HPDE6-E6E7 (cell line): Measurements from ENCODE around the gene GAB2.
A peak's percentile ranks its signal among the peaks of the same experiment; 100 is the strongest.
"Not testable (repeated sequence)": the region's sequence is repeated elsewhere in the genome, so short reads cannot be mapped to it uniquely, and the experiment has no call there.

Experiments used
- DNase-seq: peaks from one replicate; pipeline ENCODE4 v3.0.0; 2011; ENCODE audit warnings: missing footprints; ENCODE audit errors: extremely low spot score

Gene GAB2

GRCh38 chr11:78313181-78313795, 104.3 kb downstream of the GAB2 start:
- peak; percentile 17 for DNase-seq

GRCh38 chr11:78312712-78313111, 104.9 kb downstream of the GAB2 start:
- no peak for DNase-seq

- no peak for DNase-seq
Observed at GRCh38 chr11:78311702-78312371, 105.8 kb downstream of the GAB2 start.

GRCh38 chr11:78310500-78310909, 107.1 kb downstream of the GAB2 start:
- DNase-seq = no peak

- DNase-seq = no peak
Observed at GRCh38 chr11:78304201-78304600, 113.4 kb downstream of the GAB2 start.

GRCh38 chr11:78300108-78300839, 117.3 kb downstream of the GAB2 start:
- DNase-seq = no peak

GRCh38 chr11:78299000-78299710, 118.5 kb downstream of the GAB2 start:
- no peak for DNase-seq

- no peak for DNase-seq
Observed at GRCh38 chr11:78298291-78298771, 119.3 kb downstream of the GAB2 start.

- DNase-seq = no peak
Observed at GRCh38 chr11:78295991-78296930, 121.4 kb downstream of the GAB2 start.

GRCh38 chr11:78295347-78295746, 122.3 kb downstream of the GAB2 start:
- no peak for DNase-seq

- DNase-seq = not testable (repeated sequence)
Observed at GRCh38 chr11:78294100-78294499, 123.5 kb downstream of the GAB2 start.

GRCh38 chr11:78293536-78293935, 124.1 kb downstream of the GAB2 start:
- no peak for DNase-seq

GRCh38 chr11:78292109-78292803, 125.4 kb downstream of the GAB2 start:
- no peak for DNase-seq

GRCh38 chr11:78291503-78292108, 126.0 kb downstream of the GAB2 start:
- DNase-seq = no peak

GRCh38 chr11:78290293-78291176, 127.1 kb downstream of the GAB2 start:
- peak; percentile 20 for DNase-seq

GRCh38 chr11:78289552-78290292, 127.9 kb downstream of the GAB2 start:
- no peak for DNase-seq

- DNase-seq = no peak
Observed at GRCh38 chr11:78284260-78284659, 133.4 kb downstream of the GAB2 start.

GRCh38 chr11:78282821-78283220, 134.8 kb downstream of the GAB2 start:
- DNase-seq = no peak
